ENCODE measurements around the gene OR2H2. TPM values are rescaled to one million over a fixed set of nuclear protein-coding genes. Genes with fewer than 3 reads are reported as not detected.

OR2H2 gene
- total and polyA plus RNA-seq, 4 donors = 2.0 to 2.7 TPM; not detected in 2

GRCh38 chr6:29633534-29633905, 48.6 kb downstream of the OR2H2 start:
- DNase-seq (ENCODE audit: low read depth in 4 of 6, low spot score in 6 of 6) = peak in 1 of 6 donors; percentile 92
- Histone ChIP-seq H3K27ac (ENCODE audit: low read depth, low read length) (peak overlapping the region; percentile 79), H3K27me3 (ENCODE audit: control insufficient read depth, insufficient read depth, low read length) (peaks cover 2% of the 10 kb centered on the region), H3K4me3 (ENCODE audit: low read depth, low read length) (peak overlapping the region; percentile 69), H3K4me1 (ENCODE audit: control insufficient read depth, insufficient read depth, low read length) (peaks cover 31% of the 10 kb centered on the region), H3K9me3 (ENCODE audit: control insufficient read depth, insufficient read depth, low read length) (no peaks in the 10 kb centered on the region), H3K36me3 (ENCODE audit: control insufficient read depth, insufficient read depth, low read length) (peaks cover 8% of the 10 kb centered on the region)
- under 1% methylated on average over 9 of the region's 9 CpGs for WGBS (ENCODE audit: insufficient coverage)

- H3K9me3 ChIP-seq (ENCODE audit: control insufficient read depth, insufficient read depth, low read length) = no peaks in the 10 kb centered on the region
- no peak for DNase-seq (ENCODE audit: low read depth in 4 of 6, low spot score in 6 of 6)
- H3K27ac ChIP-seq (ENCODE audit: low read depth, low read length) = no peak overlapping the region
- peaks cover 8% of the 10 kb centered on the region for H3K4me1 ChIP-seq (ENCODE audit: control insufficient read depth, insufficient read depth, low read length)
- H3K36me3 ChIP-seq (ENCODE audit: control insufficient read depth, insufficient read depth, low read length) = no peaks in the 10 kb centered on the region
- no peaks in the 10 kb centered on the region for H3K27me3 ChIP-seq (ENCODE audit: control insufficient read depth, insufficient read depth, low read length)
- WGBS (ENCODE audit: insufficient coverage) = no CpG with 5 or more reads among the region's 9 CpGs
- no peak overlapping the region for H3K4me3 ChIP-seq (ENCODE audit: low read depth, low read length)
These were observed 52.3 kb downstream of the OR2H2 start for GRCh38 chr6:29637247-29637646.

Small RNA genes lying within 50 kb of the gene (small RNA-seq; reads per million reads assigned to genes)
- gene SNORD32B (ENCODE audit: low replicate concordance) = 0.67 reads per million, percentile 67 among the genes with 10 or more reads in this experiment
- not detected for gene SUMO2P1 (ENCODE audit: low replicate concordance)
- not detected for gene TMEM183AP1 (ENCODE audit: low replicate concordance)

Other genes starting within 250 kb of the OR2H2 start
- not detected for gene OR5V1, start 216.3 kb upstream of the OR2H2 start, total RNA-seq
- not detected for gene OR5V1, start 216.3 kb upstream of the OR2H2 start, polyA plus RNA-seq (ENCODE audit: insufficient read length in 2 of 2)
- not detected for gene OR12D3, start 209.8 kb upstream of the OR2H2 start, total RNA-seq
- not detected for gene OR12D3, start 209.8 kb upstream of the OR2H2 start, polyA plus RNA-seq (ENCODE audit: insufficient read length in 2 of 2)
- gene OR12D2, start 189.5 kb upstream of the OR2H2 start, total RNA-seq = under 1 TPM in 1 of 2 donors, not detected in 1; 0.22 TPM
- gene OR12D2, start 189.5 kb upstream of the OR2H2 start, polyA plus RNA-seq (ENCODE audit: insufficient read length in 2 of 2) = not detected
- gene OR12D1, start 170.2 kb upstream of the OR2H2 start, total RNA-seq = under 1 TPM in 1 of 2 donors, not detected in 1; 0.20 TPM
- not detected for gene OR12D1, start 170.2 kb upstream of the OR2H2 start, polyA plus RNA-seq (ENCODE audit: insufficient read length in 2 of 2)
- gene OR10C1, start 145.8 kb upstream of the OR2H2 start, total RNA-seq = not detected
- not detected for gene OR10C1, start 145.8 kb upstream of the OR2H2 start, polyA plus RNA-seq (ENCODE audit: insufficient read length in 2 of 2)
- not detected for gene OR11A1, start 128.1 kb upstream of the OR2H2 start, total RNA-seq
- gene OR11A1, start 128.1 kb upstream of the OR2H2 start, polyA plus RNA-seq (ENCODE audit: insufficient read length in 2 of 2) = not detected
- not detected for gene OR2H1, start 128.0 kb upstream of the OR2H2 start, total RNA-seq
- gene OR2H1, start 128.0 kb upstream of the OR2H2 start, polyA plus RNA-seq (ENCODE audit: insufficient read length in 2 of 2) = under 1 TPM; 0.27 to 0.33 TPM
- not detected for gene MAS1L, start 97.2 kb upstream of the OR2H2 start, total RNA-seq
- not detected for gene MAS1L, start 97.2 kb upstream of the OR2H2 start, polyA plus RNA-seq (ENCODE audit: insufficient read length in 2 of 2)
- under 1 TPM; 0.50 to 0.94 TPM for gene UBD, start 25.4 kb upstream of the OR2H2 start, total RNA-seq
- under 1 TPM in 1 of 2 donors, not detected in 1; 0.27 TPM for gene UBD, start 25.4 kb upstream of the OR2H2 start, polyA plus RNA-seq (ENCODE audit: insufficient read length in 2 of 2)
- 100 to 1,000 TPM in 1 of 2 donors, 10 to 100 TPM in 1; 97.9 to 125 TPM for gene GABBR1, start 48.1 kb downstream of the OR2H2 start, total RNA-seq
- 100 to 1,000 TPM; 415 to 438 TPM for gene GABBR1, start 48.1 kb downstream of the OR2H2 start, polyA plus RNA-seq (ENCODE audit: insufficient read length in 2 of 2)
- 10 to 100 TPM; 22.6 to 82.9 TPM for gene MOG, start 72.0 kb downstream of the OR2H2 start, total RNA-seq
- 100 to 1,000 TPM; 223 to 225 TPM for gene MOG, start 72.0 kb downstream of the OR2H2 start, polyA plus RNA-seq (ENCODE audit: insufficient read length in 2 of 2)
- gene ZFP57, start 96.0 kb downstream of the OR2H2 start, total RNA-seq = not detected
- 1 to 10 TPM; 5.9 to 7.1 TPM for gene ZFP57, start 96.0 kb downstream of the OR2H2 start, polyA plus RNA-seq (ENCODE audit: insufficient read length in 2 of 2)
- 10 to 100 TPM in 1 of 2 donors, 1 to 10 TPM in 1; 8.9 to 12.7 TPM for gene HLA-F, start 138.3 kb downstream of the OR2H2 start, total RNA-seq
- 1 to 10 TPM; 2.3 to 6.8 TPM for gene HLA-F, start 138.3 kb downstream of the OR2H2 start, polyA plus RNA-seq (ENCODE audit: insufficient read length in 2 of 2)
- not detected for gene HLA-G, start 242.7 kb downstream of the OR2H2 start, total RNA-seq
- 1 to 10 TPM; 2.6 to 7.6 TPM for gene HLA-G, start 242.7 kb downstream of the OR2H2 start, polyA plus RNA-seq (ENCODE audit: insufficient read length in 2 of 2)